Stomach (tissue), 9 donors: ENCODE measurements around the gene PVR. TPM values are rescaled to one million over a fixed set of nuclear protein-coding genes. Genes with fewer than 3 reads are reported as not detected.
A peak's percentile ranks its signal among the peaks of the same experiment; 100 is the strongest.

ENCODE experiments used
- DNase-seq, 2 donors: peaks; one replicate each; pipeline versions ENCODE4 v3.0.0 to v3.0.0-alpha.2; 2013 to 2019
- H3K27ac ChIP-seq, 5 donors: fragments of 200-600 bp in 4 of 5; sonication (generic) in 4 of 5; one replicate each; pipeline ENCODE4 v1.5.1; 2013 to 2019; ENCODE audit warnings: mild to moderate bottlenecking in 1 of 5, moderate library complexity in 1 of 5
- H3K27me3 ChIP-seq, 3 donors: fragments of 200-600 bp; sonication (generic); one replicate each; pipeline ENCODE4 v1.5.1; 2017 to 2019; ENCODE audit warnings: mixed run types in 1 of 3
- H3K36me3 ChIP-seq, 4 donors: fragments of 200-600 bp; sonication (generic); 1 replicate in 3 of 4; 2 replicates in 1 of 4; pipeline ENCODE4 v1.5.1; 2016 to 2019
- H3K4me1 ChIP-seq, 4 donors: fragments of 200-600 bp; sonication (generic); one replicate each; pipeline ENCODE4 v1.5.1; 2016 to 2019
- H3K4me3 ChIP-seq, 4 donors: fragments of 200-600 bp; sonication (generic) in 3 of 4; one replicate each; pipeline ENCODE4 v1.5.1; 2016 to 2019; ENCODE audit warnings: mild to moderate bottlenecking in 1 of 4
- H3K9me3 ChIP-seq, 4 donors: fragments of 200-600 bp; sonication (generic); one replicate each; pipeline ENCODE4 v1.5.1; 2016 to 2019
- CTCF ChIP-seq, 7 experiments: fragments of 450-650 bp in 4 of 7; fragments of 200-600 bp in 3 of 7; sonication (generic) in 3 of 7; IDR thresholded peaks; one replicate each; pipeline ENCODE4 v1.5.1; 2016 to 2019; ENCODE audit warnings: antibody characterized with exemption in 7 of 7, control low read depth in 2 of 7, mild to moderate bottlenecking in 1 of 7
- EP300 ChIP-seq: sonication (generic); formaldehyde crosslinking; IDR thresholded peaks from one replicate; pipeline ENCODE4 v1.6.1; 2017; ENCODE audit warnings: antibody characterized with exemption
- POLR2A ChIP-seq, 4 donors: fragments of 450-650 bp; IDR thresholded peaks; one replicate each; pipeline ENCODE4 v1.6.1; 2016; ENCODE audit warnings: antibody characterized with exemption in 4 of 4, control low read depth in 2 of 4, mild to moderate bottlenecking in 1 of 4, moderate library complexity in 1 of 4
- POLR2AphosphoS5 ChIP-seq, 3 donors: sonication (generic); formaldehyde crosslinking; IDR thresholded peaks; one replicate each; pipeline ENCODE4 v1.6.1; 2016; ENCODE audit warnings: antibody characterized with exemption in 3 of 3
- WGBS, 5 donors: extraction: QIAGEN DNeasy Blood & Tissue Kit in 3 of 5; methylation state at CpG; one replicate each; pipeline versions ENCODE4 v1.1.5 to v1.1.7; 2013 to 2018; 5-methylcytosine and 5-hydroxymethylcytosine counted together
- intact Hi-C: fragments of 100-400 bp; cut with DNase I; formaldehyde crosslinking; loops from one replicate; pipeline ENCODE4 v1.15.1; 2023; ENCODE audit warnings: low total_unique reads
- polyA plus RNA-seq, 3 donors: library from polyadenylated mRNA; stranded (reverse); fragments of 200-250 nt; gene quantifications; one replicate each; pipeline ENCODE4 v1.2.3, GENCODE V29; 2013
- total RNA-seq, 5 donors: library from RNA; depleted of rRNA; stranded (reverse); fragments of >200 nt; gene quantifications; one replicate each; pipeline versions ENCODE4 v1.1.0 to v1.2.3, GENCODE V29; 2014 to 2016
- donor health status: healthy with polysubstance abuse.
- donor health status: Bipolar disorder and iron deficiency.
- donor health status: healthy.

PVR gene
- total and polyA plus RNA-seq, 8 donors, result 4.9 to 80.8 (median 33.7) TPM

- peak; percentile 42 to 55 for DNase-seq
- no peak for TF ChIP-seq EP300
- no peak for TF ChIP-seq CTCF (IDR thresholded peaks at IDR 0.05)
- peak in 1 of 3 donors; percentile 55 for TF ChIP-seq POLR2AphosphoS5 (IDR thresholded peaks at IDR 0.05)
- no peak for TF ChIP-seq POLR2A (IDR thresholded peaks at IDR 0.05)
- 39 to 51% (median 43%) methylated on average over 23 to 25 of the region's 25 CpGs for WGBS, 5 donors
- Histone ChIP-seq H3K27ac (peak overlapping the region in 3 of 5 donors; percentile 18 to 65 (median 43)), H3K36me3 (peaks cover 0 to 25% (median 6%) of the 10 kb centered on the region in 4 donors), H3K9me3 (no peaks in the 10 kb centered on the region), H3K27me3 (no peaks in the 10 kb centered on the region), H3K4me3 (no peak overlapping the region), H3K4me1 (peaks cover 6 to 34% (median 16%) of the 10 kb centered on the region in 4 donors)
- intact Hi-C loops, result no loop called here
Observed at GRCh38 chr19:44684892-44685863, 41.5 kb downstream of the PVR start.

- H3K27me3 ChIP-seq, result no peaks in the 10 kb centered on the region
- 56 to 70% (median 64%) methylated on average over 4 of the region's 4 CpGs for WGBS, 5 donors
- TF ChIP-seq EP300 (no peak), POLR2AphosphoS5 (IDR thresholded peaks at IDR 0.05) (no peak), POLR2A (IDR thresholded peaks at IDR 0.05) (no peak), CTCF (IDR thresholded peaks at IDR 0.05) (no peak)
- H3K4me1 ChIP-seq, result peaks cover 6 to 34% (median 16%) of the 10 kb centered on the region in 4 donors
- no peak for DNase-seq
- H3K36me3 ChIP-seq, result peaks cover 0 to 18% (median 3%) of the 10 kb centered on the region in 4 donors
- peak overlapping the region in 2 of 5 donors; percentile 43 to 65 for H3K27ac ChIP-seq
- no peak overlapping the region for H3K4me3 ChIP-seq
- no peaks in the 10 kb centered on the region for H3K9me3 ChIP-seq
- intact Hi-C loops, result no loop called here
Observed at GRCh38 chr19:44685877-44686276, 42.2 kb downstream of the PVR start.

GRCh38 chr19:44686896-44687295 is 43.2 kb downstream of the PVR start:
- Histone ChIP-seq H3K36me3 (peaks cover 0 to 14% (median 3%) of the 10 kb centered on the region in 4 donors), H3K27ac (no peak overlapping the region), H3K4me3 (no peak overlapping the region), H3K4me1 (peaks cover 9 to 42% (median 24%) of the 10 kb centered on the region in 4 donors), H3K27me3 (no peaks in the 10 kb centered on the region), H3K9me3 (no peaks in the 10 kb centered on the region)
- 69 to 78% (median 73%) methylated on average over 4 of the region's 4 CpGs for WGBS, 5 donors
- TF ChIP-seq POLR2A (IDR thresholded peaks at IDR 0.05) (no peak), CTCF (IDR thresholded peaks at IDR 0.05) (no peak), EP300 (no peak)
- no peak for DNase-seq
- intact Hi-C loops, result no loop called here

GRCh38 chr19:44687888-44688287 is 44.2 kb downstream of the PVR start:
- Histone ChIP-seq H3K36me3 (peaks cover 0 to 10% (median 3%) of the 10 kb centered on the region in 4 donors), H3K9me3 (no peaks in the 10 kb centered on the region), H3K4me3 (no peak overlapping the region), H3K4me1 (peaks cover 16 to 52% (median 32%) of the 10 kb centered on the region in 4 donors), H3K27ac (no peak overlapping the region), H3K27me3 (no peaks in the 10 kb centered on the region)
- no peak for DNase-seq
- intact Hi-C loops, result no loop called here
- TF ChIP-seq CTCF (IDR thresholded peaks at IDR 0.05) (no peak), POLR2AphosphoS5 (IDR thresholded peaks at IDR 0.05) (no peak), POLR2A (IDR thresholded peaks at IDR 0.05) (no peak), EP300 (no peak)
- 84 to 95% (median 91%) methylated on average over 7 of the region's 7 CpGs for WGBS, 5 donors
